ENCODE results near the gene USP17L22. TPM values are rescaled to one million over a fixed set of nuclear protein-coding genes. Genes with fewer than 3 reads are reported as not detected.
"Not testable (repeated sequence)": the region's sequence is repeated elsewhere in the genome, so short reads cannot be mapped to it uniquely, and the experiment has no call there.

The USP17L22 gene
- not detected for total RNA-seq

GRCh38 chr4:9267319-9267718 is at the start of gene USP17L22:
USP17L22 (plus strand) TSS chr4:9267619; CDS start chr4:9267619, 0 bp downstream.
- H3K4me3 ChIP-seq; H3K9me3 ChIP-seq; H3K27ac ChIP-seq; H3K36me3 ChIP-seq; H3K27me3 ChIP-seq (replicated peaks; ENCODE audit: insufficient read depth); H3K4me1 ChIP-seq (replicated peaks); intact Hi-C loops (cut with DNase I); DNase-seq (ENCODE audit: low spot score): not testable (repeated sequence)
- no CpG with 5 or more reads among the region's 15 CpGs for WGBS

- H3K27ac ChIP-seq; intact Hi-C loops (cut with DNase I); DNase-seq (ENCODE audit: low spot score); H3K36me3 ChIP-seq; H3K27me3 ChIP-seq (replicated peaks; ENCODE audit: insufficient read depth); H3K4me1 ChIP-seq (replicated peaks); H3K4me3 ChIP-seq; H3K9me3 ChIP-seq: not testable (repeated sequence)
- no CpG with 5 or more reads among the region's 13 CpGs for WGBS
Measured at GRCh38 chr4:9219852-9220251, 47.6 kb upstream of the USP17L22 start, which contains the start of gene USP17L12. USP17L12 (plus strand) TSS chr4:9220152; CDS start chr4:9220152, 0 bp downstream.

- DNase-seq (ENCODE audit: low spot score); H3K36me3 ChIP-seq; H3K27ac ChIP-seq; H3K4me1 ChIP-seq (replicated peaks); intact Hi-C loops (cut with DNase I); H3K4me3 ChIP-seq; H3K9me3 ChIP-seq; H3K27me3 ChIP-seq (replicated peaks; ENCODE audit: insufficient read depth): not testable (repeated sequence)
- no CpG with 5 or more reads among the region's 14 CpGs for WGBS
Measured at GRCh38 chr4:9224596-9224995, 42.8 kb upstream of the USP17L22 start, which contains the start of gene USP17L13. USP17L13 (plus strand) TSS chr4:9224896; CDS start chr4:9224896, 0 bp downstream.

GRCh38 chr4:9230249-9230648 is 37.2 kb upstream of the USP17L22 start:
- intact Hi-C loops (cut with DNase I); H3K4me3 ChIP-seq; H3K4me1 ChIP-seq (replicated peaks); H3K36me3 ChIP-seq; H3K27me3 ChIP-seq (replicated peaks; ENCODE audit: insufficient read depth); H3K9me3 ChIP-seq; H3K27ac ChIP-seq: not testable (repeated sequence)
- DNase-seq (ENCODE audit: low spot score), result peak; percentile 2
- WGBS, result 92% methylated on average over 5 of the region's 8 CpGs

GRCh38 chr4:9234085-9234484 is 33.3 kb upstream of the USP17L22 start, which contains the start of gene USP17L15:
USP17L15 (plus strand) TSS chr4:9234385; CDS start chr4:9234385, 0 bp downstream.
- H3K4me3 ChIP-seq; intact Hi-C loops (cut with DNase I); H3K9me3 ChIP-seq; H3K27ac ChIP-seq; DNase-seq (ENCODE audit: low spot score); H3K4me1 ChIP-seq (replicated peaks); H3K27me3 ChIP-seq (replicated peaks; ENCODE audit: insufficient read depth); H3K36me3 ChIP-seq: not testable (repeated sequence)
- WGBS, result no CpG with 5 or more reads among the region's 15 CpGs

- H3K9me3 ChIP-seq; H3K4me1 ChIP-seq (replicated peaks); H3K27me3 ChIP-seq (replicated peaks; ENCODE audit: insufficient read depth); H3K27ac ChIP-seq; H3K36me3 ChIP-seq; H3K4me3 ChIP-seq; intact Hi-C loops (cut with DNase I); DNase-seq (ENCODE audit: low spot score): not testable (repeated sequence)
- WGBS, result no CpG with 5 or more reads among the region's 12 CpGs
Measured at GRCh38 chr4:9238461-9238860, 29.0 kb upstream of the USP17L22 start.

- H3K27me3 ChIP-seq (replicated peaks; ENCODE audit: insufficient read depth); H3K27ac ChIP-seq; H3K4me1 ChIP-seq (replicated peaks); H3K4me3 ChIP-seq; intact Hi-C loops (cut with DNase I); DNase-seq (ENCODE audit: low spot score); H3K9me3 ChIP-seq; H3K36me3 ChIP-seq: not testable (repeated sequence)
- WGBS, result 93% methylated on average over 14 of the region's 14 CpGs
Measured at GRCh38 chr4:9243579-9243978, 23.8 kb upstream of the USP17L22 start, which contains the start of gene USP17L17. USP17L17 (plus strand) TSS chr4:9243879; CDS start chr4:9243879, 0 bp downstream.

- H3K4me3 ChIP-seq; intact Hi-C loops (cut with DNase I); H3K36me3 ChIP-seq; H3K27ac ChIP-seq; H3K4me1 ChIP-seq (replicated peaks); H3K9me3 ChIP-seq; H3K27me3 ChIP-seq (replicated peaks; ENCODE audit: insufficient read depth): not testable (repeated sequence)
- peak; percentile 8 for DNase-seq (ENCODE audit: low spot score)
- WGBS, result 95% methylated on average over 16 of the region's 26 CpGs
Measured at GRCh38 chr4:9247953-9248680, 19.3 kb upstream of the USP17L22 start, which contains the start of gene USP17L18. USP17L18 (plus strand) TSS chr4:9248630; CDS start chr4:9248630, 0 bp downstream.

GRCh38 chr4:9253078-9253477 is 14.3 kb upstream of the USP17L22 start, which contains the start of gene USP17L19:
USP17L19 (plus strand) TSS chr4:9253378; CDS start chr4:9253378, 0 bp downstream.
- DNase-seq (ENCODE audit: low spot score); intact Hi-C loops (cut with DNase I); H3K36me3 ChIP-seq; H3K4me1 ChIP-seq (replicated peaks); H3K4me3 ChIP-seq; H3K27me3 ChIP-seq (replicated peaks; ENCODE audit: insufficient read depth); H3K27ac ChIP-seq; H3K9me3 ChIP-seq: not testable (repeated sequence)
- WGBS, result no CpG with 5 or more reads among the region's 13 CpGs

- H3K9me3 ChIP-seq; H3K27ac ChIP-seq; H3K4me1 ChIP-seq (replicated peaks); H3K27me3 ChIP-seq (replicated peaks; ENCODE audit: insufficient read depth); intact Hi-C loops (cut with DNase I); H3K4me3 ChIP-seq; H3K36me3 ChIP-seq; DNase-seq (ENCODE audit: low spot score): not testable (repeated sequence)
- no CpG with 5 or more reads among the region's 15 CpGs for WGBS
Measured at GRCh38 chr4:9257824-9258223, 9.6 kb upstream of the USP17L22 start, which contains the start of gene USP17L20. USP17L20 (plus strand) TSS chr4:9258124; CDS start chr4:9258124, 0 bp downstream.

GRCh38 chr4:9262572-9262971 is 4.8 kb upstream of the USP17L22 start, which contains the start of gene USP17L21:
USP17L21 (plus strand) TSS chr4:9262872; CDS start chr4:9262872, 0 bp downstream.
- H3K27ac ChIP-seq; intact Hi-C loops (cut with DNase I); H3K4me1 ChIP-seq (replicated peaks); DNase-seq (ENCODE audit: low spot score); H3K36me3 ChIP-seq; H3K27me3 ChIP-seq (replicated peaks; ENCODE audit: insufficient read depth); H3K9me3 ChIP-seq; H3K4me3 ChIP-seq: not testable (repeated sequence)
- WGBS, result no CpG with 5 or more reads among the region's 13 CpGs

- H3K36me3 ChIP-seq; intact Hi-C loops (cut with DNase I); H3K4me1 ChIP-seq (replicated peaks); H3K27me3 ChIP-seq (replicated peaks; ENCODE audit: insufficient read depth); H3K4me3 ChIP-seq; H3K27ac ChIP-seq; H3K9me3 ChIP-seq: not testable (repeated sequence)
- 92% methylated on average over 8 of the region's 10 CpGs for WGBS
- DNase-seq (ENCODE audit: low spot score), result peak; percentile 70
Measured at GRCh38 chr4:9271719-9272118, 4.3 kb downstream of the USP17L22 start.

Data from prostate gland (tissue), 2 donors.